Activated CD8-positive, alpha-beta T cell treated with anti-CD3 and anti-CD28 coated beads for 36 hours (primary cell): ENCODE results near the gene ZNF37A. TPM values are rescaled to one million over a fixed set of nuclear protein-coding genes. Genes with fewer than 3 reads are reported as not detected.
"Not testable (repeated sequence)": the region's sequence is repeated elsewhere in the genome, so short reads cannot be mapped to it uniquely, and the experiment has no call there.

ENCODE experiments used
- ATAC-seq: fragments of 200-7000 bp; cut with Tn5 transposase; one replicate; pipeline ENCODE4 v1.10.0; 2021; ENCODE audit warnings: mild to moderate bottlenecking, moderate library complexity
- CTCF ChIA-PET: fragments of 350-600 bp; sonication (Branson Sonifier 250); formaldehyde crosslinking; loops from one replicate; lab custom pipeline; 2021; ENCODE audit warnings: antibody characterized with exemption; lab: Charles Lee
- POLR2A ChIA-PET: fragments of 350-600 bp; sonication (Branson Sonifier 250); formaldehyde crosslinking; loops from one replicate; lab custom pipeline; 2021; ENCODE audit warnings: antibody characterized with exemption; lab: Charles Lee
- DNase-seq: peaks from one replicate; pipeline ENCODE4 v3.0.0-alpha.2; 2020
- H3K27ac Mint-ChIP-seq: one replicate; pipeline ENCODE4 v1.8.0; 2021; ENCODE audit warnings: mild to moderate bottlenecking, mixed read lengths
- H3K27me3 Mint-ChIP-seq: one replicate; pipeline ENCODE4 v1.8.0; 2021; ENCODE audit warnings: mixed read lengths
- H3K36me3 Mint-ChIP-seq: one replicate; pipeline ENCODE4 v1.8.0; 2021; ENCODE audit warnings: low read depth, mixed read lengths
- H3K4me1 Mint-ChIP-seq: one replicate; pipeline ENCODE4 v1.8.0; 2021; ENCODE audit warnings: low read depth, mixed read lengths
- H3K4me3 Mint-ChIP-seq: one replicate; pipeline ENCODE4 v1.8.0; 2021; ENCODE audit warnings: mild to moderate bottlenecking, moderate library complexity, mixed read lengths
- H3K9me3 Mint-ChIP-seq: one replicate; pipeline ENCODE4 v1.8.0; 2021; ENCODE audit warnings: mixed read lengths
- intact Hi-C: fragments of 100-400 bp; cut with micrococcal nuclease; formaldehyde crosslinking; loops from one replicate; pipeline ENCODE4 v1.10.0; 2022
- total RNA-seq, 2 experiments: library from RNA; stranded (reverse); gene quantifications; one replicate each; pipeline ENCODE4 v1.2.3, GENCODE V29; 2021
- TF ChIP-seq, protein P1 (sequence below): fragments of 200-600 bp; IDR thresholded peaks from one replicate; pipeline ENCODE4 v1.8.0; 2022; ENCODE audit warnings: antibody characterized with exemption, mild to moderate bottlenecking

The ZNF37A gene
- total RNA-seq, 2 experiments from 2014 or later, result 22.6 to 26.0 TPM

GRCh38 chr10:38070501-38070900, 23.6 kb upstream of the ZNF37A start:
- CTCF ChIA-PET, result no interaction called here
- intact Hi-C loops, result no loop called here
- H3K4me1 Mint-ChIP-seq, result peaks cover 2% of the 10 kb centered on the region
- H3K27ac Mint-ChIP-seq, result no peak overlapping the region
- TF ChIP-seq, protein P1, sequence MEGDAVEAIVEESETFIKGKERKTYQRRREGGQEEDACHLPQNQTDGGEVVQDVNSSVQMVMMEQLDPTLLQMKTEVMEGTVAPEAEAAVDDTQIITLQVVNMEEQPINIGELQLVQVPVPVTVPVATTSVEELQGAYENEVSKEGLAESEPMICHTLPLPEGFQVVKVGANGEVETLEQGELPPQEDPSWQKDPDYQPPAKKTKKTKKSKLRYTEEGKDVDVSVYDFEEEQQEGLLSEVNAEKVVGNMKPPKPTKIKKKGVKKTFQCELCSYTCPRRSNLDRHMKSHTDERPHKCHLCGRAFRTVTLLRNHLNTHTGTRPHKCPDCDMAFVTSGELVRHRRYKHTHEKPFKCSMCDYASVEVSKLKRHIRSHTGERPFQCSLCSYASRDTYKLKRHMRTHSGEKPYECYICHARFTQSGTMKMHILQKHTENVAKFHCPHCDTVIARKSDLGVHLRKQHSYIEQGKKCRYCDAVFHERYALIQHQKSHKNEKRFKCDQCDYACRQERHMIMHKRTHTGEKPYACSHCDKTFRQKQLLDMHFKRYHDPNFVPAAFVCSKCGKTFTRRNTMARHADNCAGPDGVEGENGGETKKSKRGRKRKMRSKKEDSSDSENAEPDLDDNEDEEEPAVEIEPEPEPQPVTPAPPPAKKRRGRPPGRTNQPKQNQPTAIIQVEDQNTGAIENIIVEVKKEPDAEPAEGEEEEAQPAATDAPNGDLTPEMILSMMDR, result no peak
- ATAC-seq, result no peak
- H3K27me3 Mint-ChIP-seq, result peaks cover 1% of the 10 kb centered on the region
- H3K4me3 Mint-ChIP-seq, result no peak overlapping the region
- no peaks in the 10 kb centered on the region for H3K36me3 Mint-ChIP-seq
- H3K9me3 Mint-ChIP-seq, result peaks cover 17% of the 10 kb centered on the region
- no peak for DNase-seq
- POLR2A ChIA-PET, result no interaction called here

- CTCF ChIA-PET, result interaction anchor here (0.7 kb wide), 1 partner anchor 13 kb away, joined by 3 read pairs; no protein-coding TSS in a partner anchor
- intact Hi-C loops, result no loop called here
- peaks cover 2% of the 10 kb centered on the region for H3K4me1 Mint-ChIP-seq
- POLR2A ChIA-PET, result no interaction called here
- no peak overlapping the region for H3K27ac Mint-ChIP-seq
- H3K4me3 Mint-ChIP-seq, result no peak overlapping the region
- H3K9me3 Mint-ChIP-seq, result peaks cover 19% of the 10 kb centered on the region
- ATAC-seq, result no peak
- DNase-seq, result no peak
- peaks cover 1% of the 10 kb centered on the region for H3K27me3 Mint-ChIP-seq
- TF ChIP-seq, protein P1, result no peak
- H3K36me3 Mint-ChIP-seq, result no peaks in the 10 kb centered on the region
Observed at GRCh38 chr10:38072552-38072951, 21.6 kb upstream of the ZNF37A start.

GRCh38 chr10:38076687-38077086, 17.4 kb upstream of the ZNF37A start:
- ATAC-seq (no peak), DNase-seq (no peak)
- H3K36me3 Mint-ChIP-seq, result no peaks in the 10 kb centered on the region
- H3K27me3 Mint-ChIP-seq, result peaks cover 6% of the 10 kb centered on the region
- intact Hi-C loops, result no loop called here
- CTCF ChIA-PET, result no interaction called here
- TF ChIP-seq, protein P1, result no peak
- no peaks in the 10 kb centered on the region for H3K4me1 Mint-ChIP-seq
- POLR2A ChIA-PET, result no interaction called here
- H3K27ac Mint-ChIP-seq, result no peak overlapping the region
- H3K9me3 Mint-ChIP-seq, result peaks cover 15% of the 10 kb centered on the region
- H3K4me3 Mint-ChIP-seq, result no peak overlapping the region

- H3K27me3 Mint-ChIP-seq, DNase-seq, ATAC-seq, H3K9me3 Mint-ChIP-seq, intact Hi-C loops: not testable (repeated sequence)
- H3K36me3 Mint-ChIP-seq, result peaks cover 35% of the 10 kb centered on the region
- POLR2A ChIA-PET, result interaction anchor here (1.7 kb wide), 1 partner anchor 118 kb away, joined by 6 read pairs; the partner anchor contains the start of gene ZNF25
- H3K4me3 Mint-ChIP-seq, result peak overlapping the region; percentile 71
- peak overlapping the region; percentile 90 for H3K27ac Mint-ChIP-seq
- CTCF ChIA-PET, result interaction anchor here (1.4 kb wide), 1 partner anchor 116 kb away, joined by 3 read pairs; no protein-coding TSS in a partner anchor
- H3K4me1 Mint-ChIP-seq, result peaks cover 27% of the 10 kb centered on the region
Observed at GRCh38 chr10:38093318-38093717, 819 bp upstream of the ZNF37A start.

GRCh38 chr10:38093816-38094157, 350 bp upstream of the ZNF37A start:
- peaks cover 27% of the 10 kb centered on the region for H3K4me1 Mint-ChIP-seq
- CTCF ChIA-PET, result interaction anchor here (1.4 kb wide), 1 partner anchor 117 kb away, joined by 3 read pairs; no protein-coding TSS in a partner anchor
- no peaks in the 10 kb centered on the region for H3K9me3 Mint-ChIP-seq
- DNase-seq (no peak), ATAC-seq (peak; percentile 18)
- TF ChIP-seq, protein P1, result no peak
- peak overlapping the region; percentile 71 for H3K4me3 Mint-ChIP-seq
- H3K27ac Mint-ChIP-seq, result peak overlapping the region; percentile 90
- POLR2A ChIA-PET, result interaction anchor here (1.1 to 1.7 kb wide), 2 partner anchors 81 to 118 kb away, joined by 3 to 6 read pairs; partner anchors contain the start of gene ZNF25
- peaks cover 39% of the 10 kb centered on the region for H3K36me3 Mint-ChIP-seq
- intact Hi-C loops, result loop anchor here (1.0 kb wide), 2 partner anchors 83 to 117 kb away; partner anchors contain the start of genes ZNF25 and ZNF33A
- H3K27me3 Mint-ChIP-seq, result no peaks in the 10 kb centered on the region
